GM12878 (cell line): Measurements from ENCODE around the gene CCR7. TPM values are rescaled to one million over a fixed set of nuclear protein-coding genes. Genes with fewer than 3 reads are reported as not detected.
A peak's percentile ranks its signal among the peaks of the same experiment; 100 is the strongest.

Source experiments
- CEBPZ ChIP-seq: fragments of 150-350 bp; IDR thresholded peaks from 2 replicates; pipeline ENCODE4 v1.6.1; 2016; ENCODE audit warnings: low read depth, low read length
- HDAC6 ChIP-seq: fragments of 200-600 bp; sonication (generic); IDR thresholded peaks from one replicate; pipeline ENCODE4 v1.8.0; 2017; ENCODE audit warnings: antibody characterized with exemption; ENCODE audit not compliant: unreplicated experiment
- POU2F2 ChIP-seq: IDR thresholded peaks from 3 replicates; pipeline ENCODE4 v1.6.1; 2011; ENCODE audit warnings: low read depth, mild to moderate bottlenecking, low read length, borderline replicate concordance
- RELA ChIP-seq: fragments of 450-650 bp; IDR thresholded peaks from 2 replicates; pipeline ENCODE4 v1.8.0; 2014; ENCODE audit warnings: borderline replicate concordance; ENCODE audit not compliant: partially characterized antibody
- STAT1 ChIP-seq: fragments of 450-650 bp; conservative IDR thresholded peaks from 2 replicates; pipeline ENCODE4 v1.6.1; 2014; ENCODE audit warnings: antibody characterized with exemption, mild to moderate bottlenecking
- SUPT20H ChIP-seq: IDR thresholded peaks from 2 replicates; pipeline ENCODE4 v1.6.1; 2011; ENCODE audit warnings: low read depth, mild to moderate bottlenecking, low read length, moderate library complexity, borderline replicate concordance; ENCODE audit not compliant: control insufficient read depth
- ZNF274 ChIP-seq: IDR thresholded peaks from one replicate; pipeline ENCODE4 v1.8.0; 2011; ENCODE audit not compliant: insufficient read length, insufficient read depth
- polyA plus RNA-seq, 11 experiments: library from polyadenylated mRNA; depleted of rRNA in 4 of 11; unstranded in 6 of 11; stranded (reverse) in 5 of 11; fragments of >200 nt; fragmentation: Nextera tagmentation in 4 of 11; fragmentation: Illumina TruSeq in 1 of 11; extraction: Ambion mirVana in 4 of 11; extraction: Trizol in 1 of 11; gene quantifications; 1 replicate in 1 of 11; 2 replicates in 10 of 11; pipeline versions ENCODE4 v1.2.1 to v1.2.3, GENCODE V29; 2011 to 2016; ENCODE audit warnings: inconsistent platforms in 2 of 11, missing spikeins in 2 of 11, low read depth in 1 of 11
- total RNA-seq, 4 experiments: library from RNA; depleted of rRNA in 3 of 4; stranded (reverse); fragments of >200 nt in 3 of 4; fragmentation: Illumina TruSeq in 1 of 4; extraction: Trizol in 1 of 4; gene quantifications; 2 replicates each; pipeline versions ENCODE4 v1.2.1 to v1.2.3, GENCODE V29; 2013 to 2021

CCR7 gene
- total and polyA plus RNA-seq, 10 of the 15 experiments (the other 5 are each of a cell fraction or from before 2014, with no cell fraction given): 131 to 1,171 (median 260) TPM

- TF ChIP-seq HDAC6 (no peak), CEBPZ (no peak; the same call in 1 of the 2 replicates), STAT1 (no peak), RELA (no peak), ZNF274 (no peak), POU2F2 (peak; percentile 86; the same call in 2 of the 3 replicates), SUPT20H (no peak)
These were observed 1.8 kb downstream of the CCR7 start (continued) for GRCh38 chr17:40563220-40564052.
